GM12891 (cell line): ENCODE data around the gene OPTN.

Experiments used
- PAX5 ChIP-seq: IDR thresholded peaks from 2 replicates; pipeline ENCODE4 v1.6.1; 2011; ENCODE audit warnings: low read length, moderate library complexity, mild to moderate bottlenecking; ENCODE audit not compliant: insufficient read depth, severe bottlenecking
- POLR2A ChIP-seq: IDR thresholded peaks from 2 replicates; pipeline ENCODE4 v1.6.1; 2011; ENCODE audit warnings: low read depth, low read length, control low read depth
- POLR2AphosphoS5 ChIP-seq: IDR thresholded peaks from 2 replicates; pipeline ENCODE4 v1.6.1; 2011; ENCODE audit warnings: low read depth, low read length, control low read depth
- POU2F2 ChIP-seq: IDR thresholded peaks from 2 replicates; pipeline ENCODE4 v1.6.1; 2011; ENCODE audit warnings: low read depth, mild to moderate bottlenecking, control low read depth, low read length, moderate library complexity
- SPI1 ChIP-seq: IDR thresholded peaks from 2 replicates; pipeline ENCODE4 v1.6.1; 2011; ENCODE audit warnings: low read depth, low read length, control low read depth
- TAF1 ChIP-seq: IDR thresholded peaks from 2 replicates; pipeline ENCODE4 v1.6.1; 2011; ENCODE audit warnings: low read depth, low read length, control low read depth

- TF ChIP-seq POLR2A (no peak), TAF1 (no peak), POLR2AphosphoS5 (no peak), PAX5 (no peak), POU2F2 (no peak), SPI1 (no peak)
These were observed 36.7 kb downstream of the OPTN start for GRCh38 chr10:13136651-13137050.
